Fibroblast of pulmonary artery (primary cell): ENCODE data around the gene DNMT1.

Experiments used
- DNase-seq: peaks from one replicate; pipeline ENCODE4 v3.0.0-alpha.2; 2010; ENCODE audit warnings: low read depth
- H3K4me3 ChIP-seq: replicated peaks from 2 replicates; pipeline ENCODE4 v1.5.1; 2011; ENCODE audit warnings: low read depth, mild to moderate bottlenecking, control low read depth, low read length, moderate library complexity
- CTCF ChIP-seq: IDR thresholded peaks from 2 replicates; pipeline ENCODE4 v1.5.1; 2011; ENCODE audit warnings: mild to moderate bottlenecking, control low read depth, low read length, inconsistent platforms; ENCODE audit errors: missing control alignments

The DNMT1 gene

GRCh38 chr19:10231612-10232228, 37.0 kb upstream of the DNMT1 start:
- no peak for TF ChIP-seq CTCF
- no peak for DNase-seq
- peak overlapping the region; percentile 90 for H3K4me3 ChIP-seq

- peak within 1 kb of the TSS; percentile 90 for H3K4me3 ChIP-seq
- DNase-seq = peak; percentile 87
- no peak for TF ChIP-seq CTCF
Measured at GRCh38 chr19:10230861-10231611, 36.3 kb upstream of the DNMT1 start, which contains the start of gene S1PR2. Gene S1PR2 (minus strand): TSS chr19:10231331. CDS start chr19:10224905, 6,426 bp downstream.

GRCh38 chr19:10230173-10230860, 35.6 kb upstream of the DNMT1 start:
- peak; percentile 61 for DNase-seq
- peak overlapping the region; percentile 90 for H3K4me3 ChIP-seq
- no peak for TF ChIP-seq CTCF

GRCh38 chr19:10228920-10229319, 34.2 kb upstream of the DNMT1 start:
- TF ChIP-seq CTCF = peak; percentile 61
- peak; percentile 69 for DNase-seq
- peak overlapping the region; percentile 18 for H3K4me3 ChIP-seq

GRCh38 chr19:10228393-10228792, 33.6 kb upstream of the DNMT1 start:
- peak overlapping the region; percentile 14 for H3K4me3 ChIP-seq
- no peak for DNase-seq
- no peak for TF ChIP-seq CTCF

- H3K4me3 ChIP-seq = peak overlapping the region; percentile 29
- no peak for TF ChIP-seq CTCF
- peak; percentile 36 for DNase-seq
Measured at GRCh38 chr19:10227026-10227971, 32.5 kb upstream of the DNMT1 start.
